ENCODE results near the gene COA1. TPM values are rescaled to one million over a fixed set of nuclear protein-coding genes. Genes with fewer than 3 reads are reported as not detected.
A peak's percentile ranks its signal among the peaks of the same experiment; 100 is the strongest.

Gene COA1
- total RNA-seq, 3 donors from 2014 or later (not counting 1 experiment from before 2014, with no cell fraction given) = 55.0 to 85.3 (median 69.5) TPM

GRCh38 chr7:43702974-43703373 is 26.3 kb downstream of the COA1 start:
- Histone ChIP-seq H3K9me3 (ENCODE audit: control insufficient read depth, insufficient read depth, low read length) (no peaks in the 10 kb centered on the region), H3K36me3 (ENCODE audit: control insufficient read depth, insufficient read depth, low read length) (no peaks in the 10 kb centered on the region), H3K4me3 (ENCODE audit: low read length) (no peak overlapping the region), H3K27me3 (ENCODE audit: control insufficient read depth, insufficient read depth, low read length) (no peaks in the 10 kb centered on the region), H3K4me1 (ENCODE audit: control insufficient read depth, insufficient read depth, low read length) (no peaks in the 10 kb centered on the region), H3K27ac (ENCODE audit: low read length) (no peak overlapping the region)
- Mint-ChIP-seq H3K27me3 (ENCODE audit: low read depth in 2 of 2) (no peaks in the 10 kb centered on the region), H3K27ac (peak overlapping the region; percentile 8 to 57), H3K4me3 (no peak overlapping the region), H3K36me3 (no peaks in the 10 kb centered on the region), H3K9me3 (no peaks in the 10 kb centered on the region), H3K4me1 (peaks cover 30 to 31% of the 10 kb centered on the region in 2 donors)
- DNase-seq (no peak), ATAC-seq (no peak)
- 0% methylated on average over 1 of the region's 1 CpG for WGBS (ENCODE audit: insufficient coverage)
- TF ChIP-seq CTCF (IDR thresholded peaks at IDR 0.05) = no peak
- intact Hi-C loops (cut with micrococcal nuclease) = no loop called here

- Histone ChIP-seq H3K4me1 (ENCODE audit: control insufficient read depth, insufficient read depth, low read length) (no peaks in the 10 kb centered on the region), H3K27me3 (ENCODE audit: control insufficient read depth, insufficient read depth, low read length) (no peaks in the 10 kb centered on the region), H3K36me3 (ENCODE audit: control insufficient read depth, insufficient read depth, low read length) (no peaks in the 10 kb centered on the region), H3K4me3 (ENCODE audit: low read length) (no peak overlapping the region), H3K27ac (ENCODE audit: low read length) (no peak overlapping the region), H3K9me3 (ENCODE audit: control insufficient read depth, insufficient read depth, low read length) (no peaks in the 10 kb centered on the region)
- intact Hi-C loops (cut with micrococcal nuclease) = loop anchor here (2.0 kb wide), 1 partner anchor 53 kb away; no protein-coding TSS in a partner anchor
- TF ChIP-seq CTCF (IDR thresholded peaks at IDR 0.05) = no peak
- Mint-ChIP-seq H3K36me3 (no peaks in the 10 kb centered on the region), H3K27ac (no peak overlapping the region), H3K9me3 (no peaks in the 10 kb centered on the region), H3K4me1 (peaks cover 30 to 31% of the 10 kb centered on the region in 2 donors), H3K4me3 (no peak overlapping the region), H3K27me3 (ENCODE audit: low read depth in 2 of 2) (no peaks in the 10 kb centered on the region)
- no peak for ATAC-seq
- 100% methylated on average over 1 of the region's 3 CpGs for WGBS (ENCODE audit: insufficient coverage)
- DNase-seq = no peak
Measured at GRCh38 chr7:43701929-43702328, 27.4 kb downstream of the COA1 start.

- Mint-ChIP-seq H3K4me1 (peaks cover 30 to 31% of the 10 kb centered on the region in 2 donors), H3K4me3 (no peak overlapping the region), H3K27me3 (ENCODE audit: low read depth in 2 of 2) (no peaks in the 10 kb centered on the region), H3K36me3 (no peaks in the 10 kb centered on the region), H3K9me3 (no peaks in the 10 kb centered on the region), H3K27ac (no peak overlapping the region)
- Histone ChIP-seq H3K36me3 (ENCODE audit: control insufficient read depth, insufficient read depth, low read length) (no peaks in the 10 kb centered on the region), H3K4me3 (ENCODE audit: low read length) (no peak overlapping the region), H3K4me1 (ENCODE audit: control insufficient read depth, insufficient read depth, low read length) (no peaks in the 10 kb centered on the region), H3K27ac (ENCODE audit: low read length) (no peak overlapping the region), H3K27me3 (ENCODE audit: control insufficient read depth, insufficient read depth, low read length) (no peaks in the 10 kb centered on the region), H3K9me3 (ENCODE audit: control insufficient read depth, insufficient read depth, low read length) (no peaks in the 10 kb centered on the region)
- DNase-seq (no peak), ATAC-seq (no peak)
- no peak for TF ChIP-seq CTCF (IDR thresholded peaks at IDR 0.05)
- intact Hi-C loops (cut with micrococcal nuclease) = loop anchor here (2.0 kb wide), 1 partner anchor 53 kb away; no protein-coding TSS in a partner anchor
Measured at GRCh38 chr7:43701500-43701854, 27.8 kb downstream of the COA1 start.

All from natural killer cell (primary cell).